COLO829 (cell line): ENCODE results near the gene MSL1.

Source experiments
- DNase-seq: peaks from one replicate; pipeline ENCODE4 v3.0.0; 2012; ENCODE audit warnings: low spot score

The MSL1 gene

GRCh38 chr17:40121181-40122135 is at the start of gene MSL1:
MSL1 (plus strand) TSS chr17:40121971; CDS start chr17:40122613, 642 bp downstream.
- peak; percentile 82 for DNase-seq

- no peak for DNase-seq
Measured at GRCh38 chr17:40072040-40072734, 49.6 kb upstream of the MSL1 start.

GRCh38 chr17:40072735-40073346 is 48.9 kb upstream of the MSL1 start:
- DNase-seq, result no peak

- DNase-seq, result no peak
Measured at GRCh38 chr17:40073454-40074174, 48.2 kb upstream of the MSL1 start.

- no peak for DNase-seq
Measured at GRCh38 chr17:40074175-40074512, 47.6 kb upstream of the MSL1 start.

- DNase-seq, result no peak
Measured at GRCh38 chr17:40074871-40075200, 46.9 kb upstream of the MSL1 start.

- DNase-seq, result no peak
Measured at GRCh38 chr17:40075201-40075941, 46.4 kb upstream of the MSL1 start.

GRCh38 chr17:40075942-40076498 is 45.8 kb upstream of the MSL1 start:
- no peak for DNase-seq

GRCh38 chr17:40076591-40076990 is 45.2 kb upstream of the MSL1 start:
- DNase-seq, result no peak

GRCh38 chr17:40079545-40079944 is 42.2 kb upstream of the MSL1 start:
- DNase-seq, result no peak

GRCh38 chr17:40084477-40084876 is 37.3 kb upstream of the MSL1 start:
- no peak for DNase-seq

- peak; percentile 54 for DNase-seq
Measured at GRCh38 chr17:40086150-40087044, 35.4 kb upstream of the MSL1 start.

- DNase-seq, result no peak
Measured at GRCh38 chr17:40087049-40087794, 34.5 kb upstream of the MSL1 start.

- DNase-seq, result no peak
Measured at GRCh38 chr17:40087903-40088718, 33.7 kb upstream of the MSL1 start.

GRCh38 chr17:40089077-40089895 is 32.5 kb upstream of the MSL1 start:
- no peak for DNase-seq

- no peak for DNase-seq
Measured at GRCh38 chr17:40090237-40091119, 31.3 kb upstream of the MSL1 start.
